SK-N-SH (cell line): ENCODE results near the gene AGTRAP. TPM values are rescaled to one million over a fixed set of nuclear protein-coding genes. Genes with fewer than 3 reads are reported as not detected.

ENCODE experiments used
- CTCF ChIA-PET: fragments of 300-600, 350-600 bp; formaldehyde crosslinking; extraction: SDS; loops from one replicate; lab custom pipeline; 2021; lab: Yijun Ruan, JAX
- POLR2A ChIA-PET: fragments of 350-600 bp; sonication (Branson Sonifier 250); formaldehyde crosslinking; extraction: SDS; loops from one replicate; lab custom pipeline; 2020; ENCODE audit warnings: antibody characterized with exemption, inconsistent platforms; lab: Yijun Ruan, JAX
- DNase-seq: peaks from one replicate; pipeline ENCODE4 v3.0.0; 2012
- H2AFZ ChIP-seq: fragments of 200-600 bp; sonication (generic); 2 replicates; pipeline ENCODE4 v1.8.1; 2016; ENCODE audit warnings: antibody characterized with exemption, mild to moderate bottlenecking, low read depth
- H3F3A ChIP-seq: fragments of 200-600 bp; sonication (generic); replicated peaks from 2 replicates; pipeline ENCODE3; 2016; ENCODE audit warnings: antibody characterized with exemption, mild to moderate bottlenecking; ENCODE audit not compliant: insufficient read depth
- H3K27ac ChIP-seq, 2 experiments: fragments of 200-500 bp in 1 of 2; fragments of 200-600 bp in 1 of 2; sonication (Bioruptor generic) in 1 of 2; sonication (generic), shearing (Covaris generic) in 1 of 2; 2 replicates each; pipeline versions ENCODE4 v1.5.1 to v1.6.1; 2014 to 2016; ENCODE audit warnings: low read depth in 2 of 2, inconsistent platforms in 1 of 2, low read length in 1 of 2, mild to moderate bottlenecking in 1 of 2, mixed read lengths in 1 of 2
- H3K27me3 ChIP-seq: fragments of 200-600 bp; sonication (generic), shearing (Covaris generic); 2 replicates; pipeline ENCODE4 v1.6.1; 2016; ENCODE audit warnings: mixed run types; ENCODE audit not compliant: insufficient read depth
- H3K36me3 ChIP-seq, 2 experiments: fragments of 200-500 bp in 1 of 2; fragments of 200-600 bp in 1 of 2; sonication (Bioruptor generic) in 1 of 2; sonication (generic) in 1 of 2; replicated peaks in 1 of 2; 2 replicates each; pipeline versions ENCODE3 to v1.5.1; 2014 to 2016; ENCODE audit warnings: low read length in 1 of 2, mild to moderate bottlenecking in 1 of 2; ENCODE audit not compliant: insufficient read depth in 2 of 2, control insufficient read depth in 1 of 2
- H3K4me1 ChIP-seq, 2 experiments: fragments of 200-500 bp in 1 of 2; fragments of 200-600 bp in 1 of 2; sonication (Bioruptor generic) in 1 of 2; sonication (generic), shearing (Covaris generic) in 1 of 2; 2 replicates each; pipeline versions ENCODE4 v1.5.1 to v1.6.1; 2014 to 2016; ENCODE audit warnings: low read depth in 1 of 2, low read length in 1 of 2, mixed run types in 1 of 2; ENCODE audit not compliant: insufficient read depth in 2 of 2, control insufficient read depth in 1 of 2
- H3K4me2 ChIP-seq: fragments of 200-600 bp; sonication (generic), shearing (Covaris generic); 2 replicates; pipeline ENCODE4 v1.6.1; 2017; ENCODE audit warnings: mixed run types
- H3K4me3 ChIP-seq, 2 experiments: fragments of 200-500 bp in 1 of 2; fragments of 200-600 bp in 1 of 2; sonication (Bioruptor generic) in 1 of 2; sonication (generic), shearing (Covaris generic) in 1 of 2; 2 replicates each; pipeline versions ENCODE4 v1.5.1 to v1.8.1; 2014 to 2016; ENCODE audit warnings: low read depth in 2 of 2, inconsistent platforms in 1 of 2, low read length in 1 of 2, mild to moderate bottlenecking in 1 of 2, mixed read lengths in 1 of 2, moderate library complexity in 1 of 2
- H3K79me2 ChIP-seq: fragments of 200-600 bp; sonication (generic); 2 replicates; pipeline ENCODE4 v1.8.1; 2017; ENCODE audit warnings: mild to moderate bottlenecking; ENCODE audit not compliant: insufficient read depth
- H3K9ac ChIP-seq: fragments of 200-600 bp; sonication (generic); 2 replicates; pipeline ENCODE4 v1.6.1; 2017; ENCODE audit warnings: mixed run types
- H3K9me2 ChIP-seq: fragments of 200-600 bp; sonication (generic); 2 replicates; pipeline ENCODE4 v1.6.1; 2017; ENCODE audit warnings: mixed run types
- H3K9me3 ChIP-seq: fragments of 200-600 bp; sonication (generic); 2 replicates; pipeline ENCODE4 v1.6.1; 2017; ENCODE audit warnings: mixed run types, mild to moderate bottlenecking, moderate library complexity
- H4K20me1 ChIP-seq: fragments of 200-600 bp; sonication (generic); 2 replicates; pipeline ENCODE4 v1.6.1; 2017; ENCODE audit warnings: mild to moderate bottlenecking, mixed run types; ENCODE audit not compliant: insufficient read depth
- CHD2 ChIP-seq: fragments of 150-350 bp; IDR thresholded peaks from 2 replicates; pipeline ENCODE4 v1.6.1; 2018; ENCODE audit warnings: low read length; ENCODE audit not compliant: partially characterized antibody
- CTCF ChIP-seq: fragments of 200-600 bp; sonication (generic); IDR thresholded peaks from 2 replicates; pipeline ENCODE4 v1.6.1; 2017; ENCODE audit warnings: antibody characterized with exemption, mild to moderate bottlenecking, moderate library complexity
- ELF1 ChIP-seq: IDR thresholded peaks from 2 replicates; pipeline ENCODE4 v1.4.0; 2012
- GATA2 ChIP-seq: sonication (generic); formaldehyde crosslinking; IDR thresholded peaks from 2 replicates; pipeline ENCODE4 v1.5.0; 2020; ENCODE audit warnings: mild to moderate bottlenecking, missing genetic modification reagents
- IRF3 ChIP-seq: fragments of 150-350 bp; IDR thresholded peaks from 2 replicates; pipeline ENCODE4 v1.6.1; 2016; ENCODE audit warnings: mild to moderate bottlenecking, low read depth, low read length
- JUND ChIP-seq: IDR thresholded peaks from 2 replicates; pipeline ENCODE4 v1.4.0; 2012
- MEF2A ChIP-seq: IDR thresholded peaks from 2 replicates; pipeline ENCODE4 v1.4.0; 2012; ENCODE audit warnings: low read depth, borderline replicate concordance
- PBX3 ChIP-seq: IDR thresholded peaks from 2 replicates; pipeline ENCODE4; 2012
- RAD21 ChIP-seq: IDR thresholded peaks from 2 replicates; pipeline ENCODE4 v1.6.1; 2012; ENCODE audit warnings: mild to moderate bottlenecking, low read length
- USF1 ChIP-seq: IDR thresholded peaks from 2 replicates; pipeline ENCODE4 v1.4.0; 2012; ENCODE audit warnings: low read depth, borderline replicate concordance
- USF2 ChIP-seq: fragments of 150-350 bp; IDR thresholded peaks from 2 replicates; pipeline ENCODE4 v1.6.1; 2017; ENCODE audit warnings: antibody characterized with exemption, low read length, low read depth, borderline replicate concordance
- WGBS: methylation state at CpG from one replicate; pipeline ENCODE4 v1.1.6; 2017; ENCODE audit warnings: low lambda C conversion rate; 5-methylcytosine and 5-hydroxymethylcytosine counted together
- polyA plus RNA-seq, 3 experiments: library from polyadenylated mRNA; depleted of rRNA; stranded (reverse); fragments of >200 nt; gene quantifications; 2 replicates each; pipeline ENCODE4 v1.2.3, GENCODE V29; 2012

Gene AGTRAP
- polyA plus RNA-seq, 1 of the 3 experiments (the other 2 are of a cell fraction), result 66.2 TPM

GRCh38 chr1:11704194-11704529 is 31.8 kb upstream of the AGTRAP start:
- WGBS, result 78% methylated on average over 9 of the region's 11 CpGs
- Histone ChIP-seq H3F3A (no peaks in the 10 kb centered on the region), H3K27ac (no peak overlapping the region), H2AFZ (no peak overlapping the region), H3K4me1 (peaks cover 0 to 18% of the 10 kb centered on the region in 2 experiments; a peak in 1 of 4 replicates), H3K36me3 (no peaks in the 10 kb centered on the region), H3K4me3 (no peak overlapping the region), H3K9me2 (no peaks in the 10 kb centered on the region), H4K20me1 (no peaks in the 10 kb centered on the region), H3K4me2 (no peak overlapping the region), H3K9ac (no peak overlapping the region), H3K9me3 (no peaks in the 10 kb centered on the region), H3K79me2 (no peaks in the 10 kb centered on the region), H3K27me3 (no peaks in the 10 kb centered on the region; the same call in 1 of the 2 replicates)
- POLR2A ChIA-PET, result no interaction called here
- CTCF ChIA-PET, result interaction anchor here (1.8 to 8.8 kb wide), 3 partner anchors 17 to 53 kb away, joined by 5 to 90 read pairs (median 13); partner anchors contain the start of gene FBXO6
- TF ChIP-seq CTCF (no peak), USF1 (no peak), CHD2 (no peak), ELF1 (no peak)
- DNase-seq, result no peak

- Histone ChIP-seq H3K9me2 (no peaks in the 10 kb centered on the region), H3K79me2 (no peaks in the 10 kb centered on the region), H3K27me3 (no peaks in the 10 kb centered on the region; the same call in 1 of the 2 replicates), H3K4me1 (peaks cover 0 to 18% of the 10 kb centered on the region in 2 experiments; a peak in 1 of 4 replicates), H3K4me2 (no peak overlapping the region), H4K20me1 (no peaks in the 10 kb centered on the region), H3K9me3 (no peaks in the 10 kb centered on the region), H2AFZ (no peak overlapping the region), H3K36me3 (no peaks in the 10 kb centered on the region), H3K9ac (no peak overlapping the region), H3K27ac (no peak overlapping the region), H3F3A (no peaks in the 10 kb centered on the region), H3K4me3 (no peak overlapping the region)
- DNase-seq, result no peak
- TF ChIP-seq RAD21, result no peak
- no peak for TF ChIP-seq USF2
- TF ChIP-seq CHD2, result no peak
- no peak for TF ChIP-seq GATA2
- no peak for TF ChIP-seq MEF2A
- TF ChIP-seq IRF3, result no peak
- TF ChIP-seq PBX3, result no peak
- TF ChIP-seq JUND, result no peak
- POLR2A ChIA-PET, result no interaction called here
- CTCF ChIA-PET, result interaction anchor here (1.8 to 8.8 kb wide), 3 partner anchors 17 to 54 kb away, joined by 5 to 90 read pairs (median 13); partner anchors contain the start of gene FBXO6
- 53% methylated on average over 14 of the region's 22 CpGs for WGBS
Measured at GRCh38 chr1:11704691-11705475, 31.1 kb upstream of the AGTRAP start.
